Muscle of back (tissue), 11 donors: ENCODE data around the gene AURKAIP1. TPM values are rescaled to one million over a fixed set of nuclear protein-coding genes. Genes with fewer than 3 reads are reported as not detected.

ENCODE experiments used
- DNase-seq, 3 donors: peaks; one replicate each; pipeline versions ENCODE4 v3.0.0 to v3.0.0-alpha.2; 2013
- polyA plus RNA-seq, 10 donors: library from polyadenylated mRNA; unstranded; fragments of 120-200 nt; gene quantifications; one replicate each; pipeline ENCODE4 v1.2.1, GENCODE V29; 2013; ENCODE audit not compliant: insufficient read length in 10 of 10

AURKAIP1 gene
- polyA plus RNA-seq, 10 donors, result 44.1 to 80.7 (median 57.9) TPM

- DNase-seq, result no peak
Observed at GRCh38 chr1:1336931-1337792, 37.8 kb downstream of the AURKAIP1 start.

- no peak for DNase-seq
Observed at GRCh38 chr1:1336446-1336845, 38.6 kb downstream of the AURKAIP1 start.

- DNase-seq, result no peak
Observed at GRCh38 chr1:1335792-1336248, 39.2 kb downstream of the AURKAIP1 start.

GRCh38 chr1:1335283-1335682, 39.7 kb downstream of the AURKAIP1 start:
- no peak for DNase-seq

- no peak for DNase-seq
Observed at GRCh38 chr1:1334835-1335234, 40.2 kb downstream of the AURKAIP1 start.

- no peak for DNase-seq
Observed at GRCh38 chr1:1333551-1334241, 41.3 kb downstream of the AURKAIP1 start.

GRCh38 chr1:1332774-1333480, 42.1 kb downstream of the AURKAIP1 start:
- no peak for DNase-seq

GRCh38 chr1:1332031-1332755, 42.8 kb downstream of the AURKAIP1 start:
- DNase-seq, result no peak

- no peak for DNase-seq
Observed at GRCh38 chr1:1331068-1331965, 43.7 kb downstream of the AURKAIP1 start, which contains the start of gene TAS1R3. Gene TAS1R3, plus strand, starts transcription at chr1:1331280. Its CDS starts 66 bp downstream, at chr1:1331346.

GRCh38 chr1:1330366-1331067, 44.5 kb downstream of the AURKAIP1 start:
- DNase-seq, result no peak

- DNase-seq, result no peak
Observed at GRCh38 chr1:1329304-1330210, 45.5 kb downstream of the AURKAIP1 start.

GRCh38 chr1:1328254-1328653, 46.8 kb downstream of the AURKAIP1 start:
- DNase-seq, result no peak

GRCh38 chr1:1327291-1327690, 47.7 kb downstream of the AURKAIP1 start:
- DNase-seq, result no peak

- no peak for DNase-seq
Observed at GRCh38 chr1:1326075-1326605, 48.9 kb downstream of the AURKAIP1 start.

- no peak for DNase-seq
Observed at GRCh38 chr1:1325288-1326074, 49.5 kb downstream of the AURKAIP1 start.

- peak; percentile 90 to 96 (median 94) for DNase-seq
Observed at GRCh38 chr1:1324524-1325287, 50.3 kb downstream of the AURKAIP1 start, which contains the start of the genes CPTP and INTS11. Gene CPTP, plus strand, starts transcription at chr1:1324802. Its CDS starts 2,109 bp downstream, at chr1:1326911. Gene INTS11, minus strand, starts transcription at chr1:1324660. Its CDS starts 52 bp downstream, at chr1:1324608.
